Choroid plexus epithelial cell (primary cell): ENCODE measurements around the gene HSPBP1.

Source experiments
- DNase-seq: peaks from one replicate; pipeline ENCODE4 v3.0.0-alpha.2; 2010; ENCODE audit warnings: low read depth
- H3K4me3 ChIP-seq: 2 replicates; pipeline ENCODE4 v1.5.1; 2011; ENCODE audit warnings: low read depth, mild to moderate bottlenecking, control low read depth, low read length, moderate library complexity
- TF ChIP-seq, protein P1 (sequence below): conservative IDR thresholded peaks from 2 replicates; pipeline ENCODE4 v1.5.1; 2011; ENCODE audit warnings: low read depth, mild to moderate bottlenecking, control low read depth, inconsistent platforms, low read length, moderate library complexity

The HSPBP1 gene

DNA sequence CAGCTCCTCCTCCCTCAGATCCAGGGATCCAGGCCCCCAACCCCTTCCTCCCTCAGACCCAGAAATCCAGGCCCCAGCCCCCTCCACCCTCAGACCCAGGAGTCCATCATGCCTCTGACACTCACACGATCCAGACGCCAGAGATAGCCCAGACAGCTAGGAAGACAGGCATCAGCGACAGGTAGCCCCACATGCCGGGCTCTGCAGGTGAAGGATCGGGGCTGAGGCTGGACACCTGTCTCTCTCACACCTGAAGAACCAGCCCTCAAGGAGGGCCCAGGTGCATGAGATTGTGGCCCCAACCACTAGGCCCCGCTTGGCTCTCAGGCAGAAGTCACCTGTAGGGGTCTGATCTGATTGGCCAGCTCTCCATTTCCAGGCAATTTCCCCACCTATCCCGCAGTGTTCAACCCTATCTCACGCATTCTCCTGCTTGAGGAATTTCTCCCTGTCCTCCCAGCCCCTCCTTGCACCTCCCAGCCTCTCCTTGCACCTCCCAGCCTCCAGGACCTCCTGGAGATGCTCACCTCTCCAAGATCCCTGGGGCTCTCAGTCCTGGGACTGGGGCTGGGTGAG is 41.0 kb upstream of the HSPBP1 start:
- DNase-seq: no peak
- no peak overlapping the region for H3K4me3 ChIP-seq
- TF ChIP-seq, protein P1, sequence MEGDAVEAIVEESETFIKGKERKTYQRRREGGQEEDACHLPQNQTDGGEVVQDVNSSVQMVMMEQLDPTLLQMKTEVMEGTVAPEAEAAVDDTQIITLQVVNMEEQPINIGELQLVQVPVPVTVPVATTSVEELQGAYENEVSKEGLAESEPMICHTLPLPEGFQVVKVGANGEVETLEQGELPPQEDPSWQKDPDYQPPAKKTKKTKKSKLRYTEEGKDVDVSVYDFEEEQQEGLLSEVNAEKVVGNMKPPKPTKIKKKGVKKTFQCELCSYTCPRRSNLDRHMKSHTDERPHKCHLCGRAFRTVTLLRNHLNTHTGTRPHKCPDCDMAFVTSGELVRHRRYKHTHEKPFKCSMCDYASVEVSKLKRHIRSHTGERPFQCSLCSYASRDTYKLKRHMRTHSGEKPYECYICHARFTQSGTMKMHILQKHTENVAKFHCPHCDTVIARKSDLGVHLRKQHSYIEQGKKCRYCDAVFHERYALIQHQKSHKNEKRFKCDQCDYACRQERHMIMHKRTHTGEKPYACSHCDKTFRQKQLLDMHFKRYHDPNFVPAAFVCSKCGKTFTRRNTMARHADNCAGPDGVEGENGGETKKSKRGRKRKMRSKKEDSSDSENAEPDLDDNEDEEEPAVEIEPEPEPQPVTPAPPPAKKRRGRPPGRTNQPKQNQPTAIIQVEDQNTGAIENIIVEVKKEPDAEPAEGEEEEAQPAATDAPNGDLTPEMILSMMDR: no peak

DNA sequence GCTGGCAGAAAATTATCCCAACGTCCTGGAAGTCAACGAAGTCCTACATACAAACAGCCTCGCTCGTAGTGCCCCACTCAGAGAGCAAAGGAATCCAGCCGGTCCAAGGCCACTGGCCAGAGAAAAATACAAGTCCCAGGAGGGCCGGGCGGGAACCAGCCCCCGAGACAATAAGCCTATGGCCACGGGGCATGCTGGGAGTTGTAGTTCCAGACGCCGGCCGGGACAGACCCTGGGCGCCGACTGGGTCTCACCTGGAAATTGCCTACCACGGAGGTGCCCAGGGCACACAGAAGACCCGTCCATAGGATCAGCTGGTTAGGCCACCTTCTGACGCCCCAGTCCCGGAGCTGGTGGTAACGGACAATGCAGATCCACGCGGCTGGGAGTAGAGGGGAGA is 39.9 kb upstream of the HSPBP1 start:
- peak; percentile 67 for DNase-seq
- TF ChIP-seq, protein P1: no peak
- peak overlapping the region; percentile 23 for H3K4me3 ChIP-seq

DNA sequence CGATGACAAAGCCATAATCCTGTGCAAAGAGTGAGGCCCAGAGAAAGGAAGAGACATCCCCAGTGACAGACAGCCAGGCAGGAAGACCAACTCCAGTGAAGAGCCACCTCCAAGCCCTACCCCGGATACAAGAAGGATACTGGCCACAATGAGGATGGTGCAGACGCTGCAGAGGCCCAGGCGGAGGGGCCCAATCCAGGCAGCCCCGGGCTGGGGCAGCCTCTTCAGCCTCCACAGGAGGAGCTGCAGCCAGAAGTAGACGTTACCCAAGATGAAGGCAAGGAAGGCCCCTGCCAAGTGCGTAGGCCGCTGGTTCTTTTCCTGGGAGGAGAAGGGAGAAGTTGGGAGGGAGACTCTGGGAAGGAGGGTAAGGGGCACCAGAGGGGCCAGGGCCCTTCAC is 36.7 kb upstream of the HSPBP1 start:
- DNase-seq: no peak
- no peak overlapping the region for H3K4me3 ChIP-seq

DNA sequence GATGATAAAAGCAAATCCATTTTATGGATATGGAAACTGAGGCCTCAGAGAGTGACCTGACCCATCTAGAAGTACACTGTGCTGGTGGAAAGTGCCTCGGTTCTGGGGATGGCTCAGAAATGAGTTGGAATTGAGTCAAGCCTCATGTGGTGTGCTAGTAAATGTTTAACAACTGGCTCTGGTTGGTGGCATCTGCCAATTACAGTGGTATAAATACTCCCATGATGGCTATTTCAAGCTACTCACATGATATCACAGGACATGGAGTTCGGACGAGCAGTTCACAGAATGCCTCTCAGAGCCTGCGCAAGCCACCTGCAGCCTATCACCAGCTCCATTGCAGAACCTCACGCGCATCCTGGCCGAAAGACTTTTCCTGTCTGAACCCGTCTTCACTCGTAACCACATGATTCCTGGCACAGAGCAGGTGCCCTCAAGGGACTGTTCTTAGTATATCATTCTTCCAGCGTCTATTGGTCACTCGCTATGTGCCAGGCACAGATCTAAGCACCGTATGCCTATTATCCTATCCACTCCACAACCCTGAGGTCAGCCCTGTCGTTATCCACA is 36.1 kb upstream of the HSPBP1 start:
- TF ChIP-seq, protein P1: no peak
- no peak overlapping the region for H3K4me3 ChIP-seq
- DNase-seq: no peak

More for the DNA sequence above, 36.7 kb upstream of the HSPBP1 start:
- TF ChIP-seq, protein P1: no peak

DNA sequence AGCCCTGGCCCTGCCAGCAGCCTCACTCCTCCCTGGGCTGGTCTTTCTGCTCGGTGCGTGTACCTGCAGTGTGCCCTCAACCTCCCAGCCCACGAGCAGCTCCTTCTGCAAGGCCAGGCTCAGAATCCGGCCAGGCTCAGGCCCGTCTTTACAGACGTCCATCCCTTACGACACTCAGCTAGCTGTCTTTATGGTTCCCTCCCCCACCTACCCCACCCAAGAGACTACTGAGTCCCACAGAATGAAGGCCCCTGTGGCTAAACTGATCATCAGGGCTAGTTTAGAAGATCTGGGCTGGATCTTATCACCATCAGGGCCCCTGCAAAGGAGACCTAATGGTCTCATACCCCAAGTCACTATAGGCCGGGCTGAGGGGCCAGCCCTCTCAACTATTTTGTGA is 34.5 kb upstream of the HSPBP1 start:
- TF ChIP-seq, protein P1: no peak
- H3K4me3 ChIP-seq: no peak overlapping the region
- DNase-seq: no peak

DNA sequence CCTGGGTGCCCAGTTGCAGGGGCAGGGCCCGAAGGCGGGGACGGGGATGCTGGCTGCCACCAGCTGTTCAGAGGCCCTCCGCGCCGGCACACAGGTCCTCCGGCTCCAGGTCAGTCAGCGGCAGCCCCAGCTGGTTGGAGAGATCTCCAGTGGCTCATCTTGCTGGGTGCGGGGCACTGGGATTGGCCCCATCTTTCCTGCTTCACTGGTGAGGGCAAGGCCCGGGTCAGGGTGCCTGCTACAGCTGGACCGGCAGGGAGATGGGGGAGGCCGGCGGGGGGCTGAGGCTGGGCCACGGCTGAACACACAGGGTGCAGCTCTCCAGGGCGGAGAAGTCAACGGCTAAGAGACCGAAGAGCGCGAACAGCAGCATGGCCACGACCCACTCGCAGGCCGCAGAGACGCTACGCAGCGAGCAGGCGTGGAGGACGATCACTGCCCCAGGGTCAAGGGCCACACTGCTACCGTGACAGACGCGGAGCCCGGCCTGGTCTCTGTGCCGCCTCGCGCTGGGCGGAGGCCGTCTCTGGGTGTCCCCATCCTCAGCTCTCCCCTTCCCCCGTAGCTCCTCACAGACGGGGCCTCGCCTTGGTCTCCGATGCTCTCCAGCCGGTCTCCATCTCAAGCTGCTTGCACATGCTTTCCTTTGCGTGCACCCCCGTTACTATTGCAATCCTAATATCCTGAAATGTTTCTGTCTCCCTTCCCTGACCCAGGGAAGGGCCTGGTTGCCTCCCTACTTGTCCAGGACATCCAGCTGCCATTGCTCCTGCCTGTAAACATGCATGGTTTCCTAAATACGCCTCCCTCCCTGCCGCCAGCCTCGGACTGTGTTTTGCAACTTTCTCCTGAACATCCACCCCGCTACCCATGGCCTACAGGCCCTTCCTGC is 33.0 kb upstream of the HSPBP1 start:
- no peak for DNase-seq
- no peak overlapping the region for H3K4me3 ChIP-seq
- TF ChIP-seq, protein P1: no peak

DNA sequence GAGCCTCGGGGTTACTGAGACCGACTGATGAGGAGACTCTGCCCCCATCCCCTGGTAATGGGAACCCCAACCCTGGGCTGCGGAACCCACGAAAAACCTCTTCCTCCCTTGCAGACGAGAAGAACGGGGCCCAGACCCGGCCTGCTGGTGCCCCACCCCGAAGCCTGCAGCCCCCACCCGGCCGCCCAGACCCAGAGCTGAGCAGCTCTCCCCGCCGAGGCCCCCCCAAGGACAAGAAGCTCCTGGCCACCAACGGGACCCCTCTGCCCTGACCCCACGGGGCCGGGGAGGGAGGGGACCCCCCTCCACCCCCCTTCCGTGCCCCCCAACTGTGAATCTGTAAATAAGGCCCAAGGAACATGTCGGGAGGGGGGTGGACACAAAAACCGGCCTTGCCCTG is 31.9 kb upstream of the HSPBP1 start:
- DNase-seq: no peak
- TF ChIP-seq, protein P1: no peak
- H3K4me3 ChIP-seq: no peak overlapping the region
